ENCODE results near the gene BOC. TPM values are rescaled to one million over a fixed set of nuclear protein-coding genes. Genes with fewer than 3 reads are reported as not detected.

The BOC gene
- total RNA-seq, 1 experiment from 2014 or later: 15.3 TPM

GRCh38 chr3:113223475-113224281 lies 12.3 kb downstream of the BOC start:
- DNase-seq (ENCODE audit: low read depth): no peak

GRCh38 chr3:113225286-113225685 lies 13.9 kb downstream of the BOC start:
- DNase-seq (ENCODE audit: low read depth): peak; percentile 43

GRCh38 chr3:113226491-113226890 lies 15.1 kb downstream of the BOC start:
- no peak for DNase-seq (ENCODE audit: low read depth)

GRCh38 chr3:113227146-113227545 lies 15.8 kb downstream of the BOC start:
- DNase-seq (ENCODE audit: low read depth): no peak

- no peak for DNase-seq (ENCODE audit: low read depth)
Measured at GRCh38 chr3:113228498-113229286, 17.3 kb downstream of the BOC start.

- peak; percentile 95 for DNase-seq (ENCODE audit: low read depth)
Measured at GRCh38 chr3:113231391-113231790, 20.0 kb downstream of the BOC start.

- peak; percentile 100 for DNase-seq (ENCODE audit: low read depth)
Measured at GRCh38 chr3:113231827-113232253, 20.5 kb downstream of the BOC start.

- DNase-seq (ENCODE audit: low read depth): peak; percentile 71
Measured at GRCh38 chr3:113232342-113232741, 21.0 kb downstream of the BOC start.

GRCh38 chr3:113233497-113233896 lies 22.1 kb downstream of the BOC start:
- DNase-seq (ENCODE audit: low read depth): no peak

- DNase-seq (ENCODE audit: low read depth): no peak
Measured at GRCh38 chr3:113234028-113234427, 22.7 kb downstream of the BOC start.

GRCh38 chr3:113234688-113235260 lies 23.4 kb downstream of the BOC start:
- DNase-seq (ENCODE audit: low read depth): peak; percentile 65

- DNase-seq (ENCODE audit: low read depth): no peak
Measured at GRCh38 chr3:113238503-113238902, 27.1 kb downstream of the BOC start.

GRCh38 chr3:113240841-113241240 lies 29.5 kb downstream of the BOC start:
- DNase-seq (ENCODE audit: low read depth): peak; percentile 31

GRCh38 chr3:113241292-113242095 lies 30.1 kb downstream of the BOC start:
- DNase-seq (ENCODE audit: low read depth): peak; percentile 97

- DNase-seq (ENCODE audit: low read depth): peak; percentile 96
Measured at GRCh38 chr3:113242096-113242581, 30.8 kb downstream of the BOC start.

- no peak for DNase-seq (ENCODE audit: low read depth)
Measured at GRCh38 chr3:113243071-113243470, 31.7 kb downstream of the BOC start.

GRCh38 chr3:113243846-113244245 lies 32.5 kb downstream of the BOC start:
- no peak for DNase-seq (ENCODE audit: low read depth)

- peak; percentile 37 for DNase-seq (ENCODE audit: low read depth)
Measured at GRCh38 chr3:113245761-113246161, 34.4 kb downstream of the BOC start.

- no peak for DNase-seq (ENCODE audit: low read depth)
Measured at GRCh38 chr3:113247068-113247467, 35.7 kb downstream of the BOC start.

- DNase-seq (ENCODE audit: low read depth): peak; percentile 48
Measured at GRCh38 chr3:113247675-113248458, 36.5 kb downstream of the BOC start.

Data from HT1080 (cell line).